ENCODE measurements around the gene CDKAL1.

Gene CDKAL1

DNA sequence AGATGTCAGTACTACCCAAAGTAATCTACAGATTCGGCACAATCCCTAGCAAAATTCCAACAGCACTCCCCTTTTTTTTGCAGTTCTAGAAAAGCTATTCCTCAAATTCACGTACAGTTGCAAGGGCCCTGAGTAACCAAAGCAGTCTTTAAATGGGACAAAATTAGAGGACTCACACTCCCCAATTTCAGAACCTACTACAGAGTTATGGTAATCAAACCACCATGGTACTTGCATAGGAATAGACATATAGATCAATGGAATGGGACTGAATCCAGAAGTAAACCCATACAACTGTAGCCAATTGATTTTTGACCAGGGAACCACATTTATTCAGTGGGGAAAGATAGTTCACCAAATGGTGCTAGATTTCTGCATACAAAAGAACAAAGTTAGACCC, 350.8 kb downstream of the CDKAL1 start:
- 100% methylated on average over 1 of the region's 2 CpGs; no CpG with 5 or more reads in 1 of the 2 experiments for WGBS, 2 experiments (ENCODE audit: insufficient coverage in 2 of 2)
- peaks cover 1% of the 10 kb centered on the region for H3K4me1 ChIP-seq (ENCODE audit: control insufficient read depth, insufficient read depth, low read length, poor library complexity, severe bottlenecking)
- H3K36me3 ChIP-seq (ENCODE audit: control insufficient read depth, insufficient read depth, low read length): peaks cover 3% of the 10 kb centered on the region
- H3K9me3 ChIP-seq (ENCODE audit: control insufficient read depth, low read length): no peaks in the 10 kb centered on the region
- no peak overlapping the region for H3K4me3 ChIP-seq (ENCODE audit: extremely low read depth, insufficient read depth, low read length, poor library complexity, severe bottlenecking)
- no peak overlapping the region for H3K27ac ChIP-seq (ENCODE audit: low read depth, low read length, severe bottlenecking)

DNA sequence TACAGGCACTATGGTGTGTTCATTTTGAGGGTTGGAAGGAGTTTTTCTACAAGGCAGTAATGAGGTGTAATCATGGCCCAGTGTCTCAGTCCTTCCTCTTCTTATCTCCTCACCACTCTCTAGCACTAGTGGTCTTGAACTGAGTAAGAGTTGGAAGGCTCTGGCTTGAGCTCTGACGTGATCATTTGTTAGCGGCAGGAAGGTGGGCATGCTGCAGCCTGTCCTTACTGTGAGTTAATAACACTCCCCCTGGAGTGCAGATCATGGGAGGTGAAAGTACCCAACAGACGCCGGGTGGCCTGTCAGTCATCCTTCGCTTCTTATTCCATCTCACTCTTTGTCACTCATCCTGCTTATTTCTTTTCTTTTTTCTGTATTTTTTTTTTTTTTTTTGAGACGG, 356.9 kb downstream of the CDKAL1 start:
- H3K4me1 ChIP-seq (ENCODE audit: control insufficient read depth, insufficient read depth, low read length, poor library complexity, severe bottlenecking): no peaks in the 10 kb centered on the region
- H3K9me3 ChIP-seq (ENCODE audit: control insufficient read depth, low read length): no peaks in the 10 kb centered on the region
- WGBS, 2 experiments (ENCODE audit: insufficient coverage in 2 of 2): 91 to 100% methylated on average over 1 to 4 of the region's 6 CpGs
- H3K27ac ChIP-seq (ENCODE audit: low read depth, low read length, severe bottlenecking): no peak overlapping the region
- no peak overlapping the region for H3K4me3 ChIP-seq (ENCODE audit: extremely low read depth, insufficient read depth, low read length, poor library complexity, severe bottlenecking)
- H3K36me3 ChIP-seq (ENCODE audit: control insufficient read depth, insufficient read depth, low read length): no peaks in the 10 kb centered on the region

DNA sequence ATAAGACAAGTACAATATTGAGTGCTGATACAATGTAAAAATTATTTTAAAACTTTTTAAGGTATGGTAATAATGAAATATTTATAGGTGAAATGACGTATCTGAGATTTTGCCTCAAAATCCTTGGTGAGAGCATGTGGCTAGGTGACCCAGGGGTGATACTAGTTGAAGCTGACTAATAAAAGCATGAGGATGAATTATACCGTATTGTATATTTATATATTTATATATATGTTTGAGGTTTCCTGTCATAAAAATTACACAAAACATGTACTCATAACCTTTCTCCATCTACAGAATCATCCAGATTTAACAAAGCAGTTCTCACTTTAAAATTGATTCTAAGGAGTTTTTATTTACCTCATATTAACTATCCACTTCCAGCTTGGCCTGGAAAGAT, 358.1 kb downstream of the CDKAL1 start:
- no peaks in the 10 kb centered on the region for H3K9me3 ChIP-seq (ENCODE audit: control insufficient read depth, low read length)
- whole genome bisulfite sequencing, 2 experiments (ENCODE audit: insufficient coverage in 2 of 2): no CpG with 5 or more reads among the region's 2 CpGs
- no peaks in the 10 kb centered on the region for H3K4me1 ChIP-seq (ENCODE audit: control insufficient read depth, insufficient read depth, low read length, poor library complexity, severe bottlenecking)
- H3K27ac ChIP-seq (ENCODE audit: low read depth, low read length, severe bottlenecking): no peak overlapping the region
- H3K36me3 ChIP-seq (ENCODE audit: control insufficient read depth, insufficient read depth, low read length): no peaks in the 10 kb centered on the region
- no peak overlapping the region for H3K4me3 ChIP-seq (ENCODE audit: extremely low read depth, insufficient read depth, low read length, poor library complexity, severe bottlenecking)

- Histone ChIP-seq H3K4me3 (ENCODE audit: extremely low read depth, insufficient read depth, low read length, poor library complexity, severe bottlenecking) (no peak overlapping the region), H3K4me1 (ENCODE audit: control insufficient read depth, insufficient read depth, low read length, poor library complexity, severe bottlenecking) (no peaks in the 10 kb centered on the region), H3K9me3 (ENCODE audit: control insufficient read depth, low read length) (no peaks in the 10 kb centered on the region), H3K36me3 (ENCODE audit: control insufficient read depth, insufficient read depth, low read length) (no peaks in the 10 kb centered on the region), H3K27ac (ENCODE audit: low read depth, low read length, severe bottlenecking) (no peak overlapping the region)
These were observed 359.2 kb downstream of the CDKAL1 start for GRCh38 chr6:20893412-20893811.

DNA sequence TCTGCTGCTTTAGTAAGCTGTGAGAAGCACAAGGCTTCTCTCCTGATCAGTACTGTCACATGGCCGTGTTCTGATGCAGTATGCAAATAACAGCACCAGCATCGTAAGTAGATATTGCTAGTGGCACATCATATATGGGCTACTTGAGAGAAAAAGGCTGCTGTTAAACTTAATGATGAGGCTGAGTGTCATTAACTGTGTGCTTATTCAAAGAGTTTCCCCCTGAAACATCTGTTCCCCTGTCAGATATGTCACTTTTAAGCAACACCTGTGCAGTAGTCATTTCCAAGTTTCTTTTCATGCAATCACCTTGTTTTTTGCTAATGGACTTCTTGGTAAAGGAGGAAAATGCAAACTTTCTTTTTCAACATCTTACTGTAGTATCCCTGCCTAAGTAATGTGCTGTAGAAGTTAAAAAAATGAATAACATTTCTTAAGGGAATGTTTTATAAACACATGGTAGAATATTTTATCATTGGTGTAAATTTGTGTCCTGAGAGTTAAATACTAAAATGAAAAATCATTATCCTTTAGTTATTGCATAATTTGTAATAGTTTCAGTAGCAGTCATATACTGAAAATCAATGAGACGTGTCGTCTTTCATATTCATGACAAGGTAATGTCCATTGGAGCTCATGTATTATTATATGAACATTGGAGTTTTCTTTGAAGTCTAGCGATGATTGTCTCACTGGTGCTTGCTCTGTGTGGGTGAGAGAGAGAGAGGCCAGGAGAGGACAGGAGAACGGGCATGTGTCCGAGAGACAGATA, 366.3 kb downstream of the CDKAL1 start:
- 97 to 99% methylated on average over 5 of the region's 7 CpGs for WGBS, 2 experiments (ENCODE audit: insufficient coverage in 2 of 2)
- no peaks in the 10 kb centered on the region for H3K9me3 ChIP-seq (ENCODE audit: control insufficient read depth, low read length)
- no peak overlapping the region for H3K4me3 ChIP-seq (ENCODE audit: extremely low read depth, insufficient read depth, low read length, poor library complexity, severe bottlenecking)
- no peak overlapping the region for H3K27ac ChIP-seq (ENCODE audit: low read depth, low read length, severe bottlenecking)
- H3K36me3 ChIP-seq (ENCODE audit: control insufficient read depth, insufficient read depth, low read length): no peaks in the 10 kb centered on the region
- no peaks in the 10 kb centered on the region for H3K4me1 ChIP-seq (ENCODE audit: control insufficient read depth, insufficient read depth, low read length, poor library complexity, severe bottlenecking)

DNA sequence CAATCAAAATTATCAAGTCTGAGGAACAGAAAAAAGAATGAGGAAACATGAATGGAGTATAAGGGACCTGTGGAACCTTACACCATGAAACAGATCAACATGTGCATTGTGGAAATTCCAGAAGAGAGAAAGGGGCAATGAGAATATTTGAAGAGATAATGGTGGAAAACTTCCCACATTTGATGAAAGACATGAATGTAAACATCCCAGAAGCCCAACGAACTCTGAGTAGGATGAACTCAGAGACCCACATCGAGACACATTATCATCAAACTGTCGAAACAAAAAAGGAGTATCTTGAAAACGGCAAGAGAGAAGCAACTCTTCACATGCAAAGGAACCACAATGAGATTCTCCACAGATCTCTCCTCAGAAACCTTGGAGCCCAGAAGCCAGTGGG, 371.1 kb downstream of the CDKAL1 start:
- Histone ChIP-seq H3K4me3 (ENCODE audit: extremely low read depth, insufficient read depth, low read length, poor library complexity, severe bottlenecking) (no peak overlapping the region), H3K4me1 (ENCODE audit: control insufficient read depth, insufficient read depth, low read length, poor library complexity, severe bottlenecking) (no peaks in the 10 kb centered on the region)
- WGBS, 2 experiments (ENCODE audit: insufficient coverage in 2 of 2): 40% methylated on average over 1 of the region's 4 CpGs; no CpG with 5 or more reads in 1 of the 2 experiments

DNA sequence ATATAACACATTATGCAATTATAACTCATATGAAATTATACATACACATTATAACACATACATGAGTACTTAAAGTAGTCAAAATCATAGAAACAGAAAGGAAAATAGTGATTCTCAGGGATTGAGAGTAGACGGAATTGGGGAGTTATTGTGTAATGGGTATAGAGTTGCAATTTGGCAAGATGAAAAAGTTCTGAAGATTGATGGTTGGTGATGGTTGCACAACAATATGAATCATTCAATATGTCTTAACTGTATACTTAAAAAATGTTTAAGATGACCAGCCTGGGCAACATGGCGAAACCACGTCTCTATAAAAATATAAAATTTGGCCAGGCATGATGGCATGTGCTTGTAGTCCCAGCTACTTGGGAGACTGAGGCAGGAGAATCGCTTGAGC, 372.7 kb downstream of the CDKAL1 start:
- H3K9me3 ChIP-seq (ENCODE audit: control insufficient read depth, low read length): no peaks in the 10 kb centered on the region
- no peaks in the 10 kb centered on the region for H3K4me1 ChIP-seq (ENCODE audit: control insufficient read depth, insufficient read depth, low read length, poor library complexity, severe bottlenecking)
- 93 to 100% methylated on average over 3 of the region's 4 CpGs for WGBS, 2 experiments (ENCODE audit: insufficient coverage in 2 of 2)
- no peaks in the 10 kb centered on the region for H3K36me3 ChIP-seq (ENCODE audit: control insufficient read depth, insufficient read depth, low read length)
- no peak overlapping the region for H3K4me3 ChIP-seq (ENCODE audit: extremely low read depth, insufficient read depth, low read length, poor library complexity, severe bottlenecking)
- no peak overlapping the region for H3K27ac ChIP-seq (ENCODE audit: low read depth, low read length, severe bottlenecking)

More for the DNA sequence above, 371.1 kb downstream of the CDKAL1 start:
- no peaks in the 10 kb centered on the region for H3K36me3 ChIP-seq (ENCODE audit: control insufficient read depth, insufficient read depth, low read length)
- H3K27ac ChIP-seq (ENCODE audit: low read depth, low read length, severe bottlenecking): no peak overlapping the region
- no peaks in the 10 kb centered on the region for H3K9me3 ChIP-seq (ENCODE audit: control insufficient read depth, low read length)

- 77 to 80% methylated on average over 5 to 6 of the region's 7 CpGs for WGBS, 2 experiments (ENCODE audit: insufficient coverage in 2 of 2)
- no peak overlapping the region for H3K27ac ChIP-seq (ENCODE audit: low read depth, low read length, severe bottlenecking)
- H3K36me3 ChIP-seq (ENCODE audit: control insufficient read depth, insufficient read depth, low read length): no peaks in the 10 kb centered on the region
- H3K9me3 ChIP-seq (ENCODE audit: control insufficient read depth, low read length): no peaks in the 10 kb centered on the region
- no peak overlapping the region for H3K4me3 ChIP-seq (ENCODE audit: extremely low read depth, insufficient read depth, low read length, poor library complexity, severe bottlenecking)
- H3K4me1 ChIP-seq (ENCODE audit: control insufficient read depth, insufficient read depth, low read length, poor library complexity, severe bottlenecking): no peaks in the 10 kb centered on the region
These were observed 373.3 kb downstream of the CDKAL1 start for GRCh38 chr6:20907486-20908071.

DNA sequence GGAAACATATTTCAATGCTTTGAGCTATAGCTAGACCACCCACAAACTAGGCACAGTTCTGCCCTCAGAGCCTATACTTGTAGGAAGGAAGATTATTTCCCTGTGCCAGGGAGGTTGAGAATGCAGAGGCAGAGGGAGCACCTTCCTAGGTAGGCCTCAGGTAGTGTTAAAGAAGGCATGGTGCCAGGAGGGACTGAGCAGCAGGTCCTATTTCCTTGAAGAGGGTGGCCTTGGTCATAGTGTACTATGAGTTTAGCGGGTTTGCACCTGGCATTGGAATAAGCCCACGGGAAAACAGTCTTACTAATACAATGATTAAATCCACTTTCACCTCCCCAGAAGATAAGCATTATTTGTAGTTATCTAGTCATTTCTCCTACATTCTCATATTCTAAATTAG, 375.4 kb downstream of the CDKAL1 start:
- Histone ChIP-seq H3K9me3 (ENCODE audit: control insufficient read depth, low read length) (no peaks in the 10 kb centered on the region), H3K36me3 (ENCODE audit: control insufficient read depth, insufficient read depth, low read length) (no peaks in the 10 kb centered on the region), H3K27ac (ENCODE audit: low read depth, low read length, severe bottlenecking) (no peak overlapping the region), H3K4me1 (ENCODE audit: control insufficient read depth, insufficient read depth, low read length, poor library complexity, severe bottlenecking) (no peaks in the 10 kb centered on the region), H3K4me3 (ENCODE audit: extremely low read depth, insufficient read depth, low read length, poor library complexity, severe bottlenecking) (no peak overlapping the region)
- WGBS, 2 experiments (ENCODE audit: insufficient coverage in 2 of 2): no CpG with 5 or more reads among the region's 2 CpGs

DNA sequence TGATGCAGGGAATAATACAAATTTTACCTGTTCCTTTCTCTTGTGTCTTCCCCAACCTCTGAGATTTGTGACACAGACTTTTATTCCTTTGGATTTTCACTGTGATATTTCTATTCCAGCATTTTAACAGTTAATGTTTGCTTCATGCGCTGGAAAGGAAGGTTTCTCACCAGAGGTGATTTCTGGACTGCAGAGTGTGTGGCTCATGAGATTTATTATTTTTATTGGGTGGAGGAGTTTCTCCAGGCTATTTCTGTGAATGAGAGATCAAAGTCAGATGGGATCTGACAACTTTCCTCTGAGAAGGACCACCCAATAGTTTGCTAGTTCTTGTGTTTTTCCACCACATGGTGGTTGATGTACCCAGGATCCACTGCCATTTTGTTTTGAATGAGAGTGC, 377.5 kb downstream of the CDKAL1 start:
- WGBS, 2 experiments (ENCODE audit: insufficient coverage in 2 of 2): no CpG with 5 or more reads among the region's 1 CpG
- H3K9me3 ChIP-seq (ENCODE audit: control insufficient read depth, low read length): peaks cover 11% of the 10 kb centered on the region
- no peaks in the 10 kb centered on the region for H3K36me3 ChIP-seq (ENCODE audit: control insufficient read depth, insufficient read depth, low read length)
- no peak overlapping the region for H3K4me3 ChIP-seq (ENCODE audit: extremely low read depth, insufficient read depth, low read length, poor library complexity, severe bottlenecking)
- no peak overlapping the region for H3K27ac ChIP-seq (ENCODE audit: low read depth, low read length, severe bottlenecking)
- no peaks in the 10 kb centered on the region for H3K4me1 ChIP-seq (ENCODE audit: control insufficient read depth, insufficient read depth, low read length, poor library complexity, severe bottlenecking)

DNA sequence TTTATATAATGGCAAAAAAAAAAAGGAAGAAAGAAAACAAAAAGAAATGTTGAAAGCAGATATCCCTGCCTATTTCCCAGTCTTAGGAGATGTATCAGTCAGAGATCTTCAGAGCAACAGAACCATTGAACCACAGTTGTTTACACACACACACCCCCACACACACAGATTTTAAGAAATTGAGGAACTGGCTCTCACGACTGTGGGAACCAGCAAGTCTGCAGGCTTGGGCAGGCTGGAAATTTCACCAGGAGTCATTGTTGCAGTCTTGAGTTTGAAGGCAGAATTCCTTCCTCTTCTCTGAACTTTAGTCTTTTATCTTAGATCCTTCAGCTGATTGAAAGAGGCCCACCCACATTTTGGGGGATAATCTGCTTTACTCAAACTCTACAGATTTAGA, 380.9 kb downstream of the CDKAL1 start:
- no peaks in the 10 kb centered on the region for H3K36me3 ChIP-seq (ENCODE audit: control insufficient read depth, insufficient read depth, low read length)
- no peaks in the 10 kb centered on the region for H3K4me1 ChIP-seq (ENCODE audit: control insufficient read depth, insufficient read depth, low read length, poor library complexity, severe bottlenecking)
- 100% methylated on average over 1 of the region's 1 CpG; no CpG with 5 or more reads in 1 of the 2 experiments for whole genome bisulfite sequencing, 2 experiments (ENCODE audit: insufficient coverage in 2 of 2)
- peaks cover 11% of the 10 kb centered on the region for H3K9me3 ChIP-seq (ENCODE audit: control insufficient read depth, low read length)
- no peak overlapping the region for H3K4me3 ChIP-seq (ENCODE audit: extremely low read depth, insufficient read depth, low read length, poor library complexity, severe bottlenecking)
- H3K27ac ChIP-seq (ENCODE audit: low read depth, low read length, severe bottlenecking): no peak overlapping the region
